HG02763 (cell line): ENCODE data around the gene EPC2.
"Not testable (repeated sequence)": the region's sequence is repeated elsewhere in the genome, so short reads cannot be mapped to it uniquely, and the experiment has no call there.

Experiments used
- ATAC-seq: cut with Tn5 transposase; IDR thresholded peaks from one replicate; pipeline ENCODE4 v1.9.1; 2021; ENCODE audit warnings: mild to moderate bottlenecking, moderate library complexity; ENCODE audit not compliant: unreplicated experiment

Gene EPC2

DNA sequence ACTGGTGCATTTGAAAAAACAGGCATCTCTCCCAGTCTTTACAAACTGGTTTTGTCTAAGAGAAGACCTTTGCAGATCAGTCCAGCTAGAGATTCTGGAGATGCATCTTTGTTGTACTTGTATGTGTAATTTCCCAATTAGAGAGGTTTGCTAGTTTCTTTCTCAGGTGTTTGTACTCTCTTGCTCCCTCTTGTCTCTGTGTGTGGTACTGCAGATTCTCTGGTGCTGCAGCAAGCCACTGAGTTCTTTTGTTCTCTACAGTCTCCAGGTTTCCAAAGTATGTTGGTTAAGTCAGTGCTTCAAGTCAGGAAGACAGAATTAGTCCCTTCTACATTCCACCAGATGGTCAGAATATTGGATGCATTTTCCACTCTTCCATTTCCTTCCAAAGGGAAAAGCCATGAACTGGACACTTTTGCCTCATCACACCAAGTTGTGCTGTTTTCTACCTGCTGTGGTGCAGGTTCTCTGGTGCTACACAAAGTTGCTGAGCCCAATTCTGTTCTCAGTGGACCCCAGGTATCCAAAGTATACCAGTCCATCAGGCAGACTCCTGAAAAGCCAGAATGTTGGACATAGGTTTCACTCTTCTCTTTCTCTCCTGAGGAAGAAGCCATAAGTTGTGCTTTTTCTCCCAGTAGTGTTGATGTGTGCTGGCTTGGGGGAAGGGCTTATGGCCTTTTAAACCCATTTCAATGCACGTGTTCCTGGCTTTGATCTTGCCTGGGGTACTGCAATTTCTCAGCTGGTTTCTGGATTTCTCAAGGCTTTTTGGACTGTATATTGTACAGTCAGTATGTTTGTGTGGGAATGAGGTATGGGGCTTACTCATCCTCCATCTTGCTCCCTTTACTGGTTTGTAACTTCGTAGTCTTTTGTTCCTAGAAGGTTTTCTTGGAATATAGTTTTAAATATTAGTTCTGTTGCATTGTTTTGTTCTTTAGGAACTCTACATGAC, 29.8 kb downstream of the EPC2 start:
- ATAC-seq: no peak

DNA sequence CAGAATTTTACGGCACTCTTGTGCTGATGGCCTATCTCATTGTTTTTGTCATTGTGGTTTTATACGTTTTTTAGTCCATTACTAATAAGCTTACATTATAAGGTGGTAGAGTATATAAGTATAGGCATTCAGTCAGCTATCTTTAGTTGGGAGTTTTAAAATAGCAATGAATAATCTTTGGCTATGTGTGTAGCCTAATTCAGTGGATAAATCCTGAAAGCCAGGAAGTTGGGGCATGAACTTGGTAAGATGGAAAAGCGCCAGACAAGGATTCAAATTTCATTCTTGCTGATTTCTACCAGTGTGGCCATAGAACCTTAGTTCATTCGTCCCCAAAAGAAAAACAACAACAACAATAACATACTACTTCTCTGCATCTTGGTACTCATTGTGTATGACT, 31.2 kb downstream of the EPC2 start:
- ATAC-seq: no peak

DNA sequence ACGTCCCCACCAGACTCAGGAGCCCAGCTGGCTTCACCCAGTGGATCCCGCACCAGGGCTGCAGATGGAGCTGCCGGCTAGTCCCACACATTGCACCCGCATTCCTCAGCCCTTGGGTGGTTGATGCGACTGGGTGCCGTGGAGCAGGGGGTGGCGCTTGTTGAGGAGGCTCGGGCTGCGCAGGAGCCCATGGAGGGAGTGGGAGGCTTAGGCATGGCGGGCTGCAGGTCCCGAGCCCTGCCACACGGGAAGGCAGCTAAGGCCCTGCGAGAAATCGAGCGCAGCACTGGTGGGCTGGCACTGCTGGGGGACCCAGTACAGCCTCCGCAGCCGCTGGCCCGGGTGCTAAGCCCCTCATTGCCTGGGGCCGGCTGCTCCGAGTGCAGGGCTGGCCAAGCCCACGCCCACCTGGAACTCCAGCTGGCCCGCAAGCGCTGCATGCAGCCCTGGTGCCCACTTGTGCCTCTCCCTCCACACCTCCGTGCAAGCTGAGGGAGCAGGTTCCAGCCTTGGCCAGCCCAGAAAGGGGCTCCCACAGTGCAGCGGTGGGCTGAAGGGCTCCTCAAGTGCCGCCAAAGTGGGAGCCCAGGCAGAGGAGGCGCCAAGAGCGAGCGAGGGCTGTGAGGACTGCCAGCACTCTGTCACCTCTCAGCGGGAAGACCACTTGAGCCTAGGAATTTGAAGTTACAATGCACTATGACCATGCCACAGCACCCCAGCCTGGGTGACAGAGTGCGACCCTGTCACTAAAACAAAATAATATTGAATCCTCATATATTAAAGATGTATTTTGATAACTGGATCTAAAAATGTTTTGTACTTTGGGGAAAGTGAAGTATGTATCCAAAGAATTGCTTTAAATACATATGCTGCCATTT, 34.0 kb downstream of the EPC2 start:
- ATAC-seq: not testable (repeated sequence)

DNA sequence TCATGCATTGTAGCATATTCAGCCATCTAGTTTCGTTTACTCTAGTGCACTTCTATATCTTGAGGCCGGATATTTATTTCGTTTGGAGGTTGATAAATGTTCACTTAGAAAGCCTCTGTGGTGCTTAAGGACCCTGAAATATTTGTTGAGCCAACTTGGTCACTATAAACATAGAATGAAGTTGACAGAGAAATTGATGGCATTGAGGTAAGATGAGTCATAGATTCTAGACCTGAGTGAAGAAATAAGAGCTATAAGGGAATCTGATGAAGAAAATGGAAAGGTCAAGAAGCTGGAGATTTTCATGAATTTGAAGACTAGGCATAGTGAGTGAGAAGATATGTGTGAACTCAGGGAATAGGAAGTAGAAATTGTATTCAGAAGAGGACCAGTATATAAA, 35.9 kb downstream of the EPC2 start:
- ATAC-seq: no peak

DNA sequence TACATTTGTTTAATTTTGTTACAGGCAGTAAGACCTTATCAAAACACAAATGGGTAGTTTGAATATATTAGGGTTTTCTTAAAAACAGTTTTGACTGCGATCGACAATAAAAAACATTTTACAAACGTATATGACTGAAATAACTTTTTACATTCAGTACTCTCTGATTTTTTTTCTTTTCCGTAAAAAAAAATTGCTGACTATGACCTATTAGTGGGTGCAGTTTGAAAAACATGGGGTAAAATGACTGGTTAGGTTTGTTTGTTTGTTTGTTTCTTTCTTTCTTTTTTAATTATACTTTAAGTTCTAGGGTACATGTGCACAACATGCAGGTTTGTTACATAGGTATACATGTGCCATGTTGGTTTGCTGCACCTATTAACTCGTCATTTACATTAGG, 36.9 kb downstream of the EPC2 start:
- no peak for ATAC-seq

DNA sequence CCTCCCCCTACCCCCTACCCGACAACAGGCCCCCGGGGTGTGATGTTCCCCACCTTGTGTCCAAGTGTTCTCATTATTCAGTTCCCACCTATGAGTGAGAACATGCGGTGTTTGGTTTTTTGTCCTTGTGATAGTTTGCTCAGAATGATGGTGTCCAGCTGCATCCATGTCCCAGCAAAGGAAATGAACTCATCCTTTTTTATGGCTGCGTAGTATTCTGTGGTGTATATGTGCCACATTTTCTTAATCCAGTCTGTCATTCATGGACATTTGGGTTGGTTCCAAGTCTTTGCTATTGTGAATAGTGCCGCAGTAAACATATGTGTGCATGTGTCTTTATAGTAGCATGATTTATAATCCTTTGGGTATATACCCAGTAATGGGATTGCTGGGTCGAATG, 37.3 kb downstream of the EPC2 start:
- not testable (repeated sequence) for ATAC-seq

DNA sequence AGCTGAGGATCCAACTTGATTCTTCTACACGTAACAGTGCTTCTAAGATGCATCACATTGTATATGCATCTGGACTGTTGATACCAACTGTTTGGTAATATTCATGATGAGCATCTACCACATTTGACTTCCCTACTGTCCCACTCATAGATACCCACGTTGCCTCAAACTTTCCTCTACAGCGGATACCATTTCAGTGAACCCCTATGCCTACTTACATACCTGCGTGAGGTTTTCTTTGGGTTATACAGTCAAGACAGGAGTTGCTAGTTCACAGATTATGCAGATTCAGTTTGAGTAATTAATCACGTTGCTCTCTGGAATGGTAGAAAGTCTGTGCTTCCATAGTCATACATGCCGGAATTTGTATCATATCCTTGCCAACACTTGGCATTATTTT, 40.0 kb downstream of the EPC2 start:
- ATAC-seq: no peak

DNA sequence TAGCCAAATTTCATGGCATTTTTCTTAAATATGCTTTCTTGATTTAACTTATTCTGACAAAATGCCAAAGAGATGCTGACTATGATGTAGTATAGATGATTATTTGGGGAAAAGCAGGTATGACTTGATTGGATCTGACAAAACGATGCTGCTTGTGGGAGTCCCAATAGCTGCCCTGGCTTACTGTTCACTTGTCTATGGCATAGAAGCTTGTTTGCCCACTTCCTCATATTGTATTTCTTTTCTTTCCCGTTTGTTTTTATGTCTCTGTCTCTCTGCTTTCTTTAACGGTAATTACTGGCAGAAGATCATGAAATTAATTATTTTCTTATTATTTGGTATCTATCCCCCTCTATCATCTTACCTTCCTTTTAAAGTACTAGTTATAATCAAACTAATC, 43.0 kb downstream of the EPC2 start:
- ATAC-seq: no peak

DNA sequence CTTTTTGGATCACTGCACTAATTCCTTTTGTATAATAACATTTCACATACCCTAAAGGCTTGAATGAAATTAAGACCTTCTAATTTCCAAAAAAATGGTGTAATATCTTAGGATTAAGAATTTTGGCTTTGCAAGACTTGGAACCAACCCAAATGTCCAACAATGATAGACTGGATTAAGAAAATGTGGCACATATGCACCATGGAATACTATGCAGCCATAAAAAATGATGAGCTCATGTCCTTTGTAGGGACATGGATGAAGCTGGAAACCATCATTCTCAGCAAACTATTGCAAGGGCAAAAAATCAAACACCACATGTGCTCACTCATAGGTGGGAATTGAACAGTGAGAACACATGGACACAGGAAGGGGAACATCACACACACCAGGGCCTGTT, 43.5 kb downstream of the EPC2 start:
- not testable (repeated sequence) for ATAC-seq

DNA sequence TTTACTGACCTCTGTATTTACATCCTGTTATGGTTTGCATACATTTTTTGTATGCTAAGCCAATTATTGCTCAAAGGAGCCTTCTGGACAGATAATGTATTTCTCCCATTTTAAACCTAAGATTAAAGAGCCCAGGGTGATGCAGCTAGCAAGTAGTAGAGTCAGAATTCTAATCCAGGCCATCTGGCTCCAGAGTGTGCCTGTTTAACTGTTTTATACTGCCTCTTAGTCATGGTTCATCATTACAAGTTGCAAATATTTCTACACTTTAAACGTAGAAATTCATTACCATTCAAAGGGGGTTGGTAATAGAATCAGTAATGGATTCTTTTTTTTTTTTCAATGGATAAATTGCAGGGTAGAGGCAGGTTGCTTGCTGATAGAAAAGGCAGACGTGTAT, 52.4 kb downstream of the EPC2 start:
- no peak for ATAC-seq

DNA sequence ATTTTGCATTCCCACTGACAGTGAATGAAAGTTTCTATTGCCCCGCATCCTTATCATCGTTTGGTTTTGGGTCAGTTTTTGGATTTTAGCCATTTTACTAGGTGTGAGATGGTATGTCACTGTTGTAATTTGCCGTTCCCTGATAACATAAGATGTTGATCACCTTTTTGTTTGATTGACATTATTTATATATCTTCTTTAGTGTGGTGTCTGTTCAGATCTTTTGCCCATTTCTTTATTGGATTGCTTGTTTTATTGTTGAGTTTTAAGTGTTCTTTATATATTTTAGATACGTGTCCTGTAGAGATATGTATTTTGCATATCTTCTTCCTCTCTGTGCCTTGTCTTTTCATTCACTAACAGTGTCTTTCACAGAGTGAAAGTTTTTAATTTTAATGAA, 55.3 kb downstream of the EPC2 start:
- ATAC-seq: no peak

DNA sequence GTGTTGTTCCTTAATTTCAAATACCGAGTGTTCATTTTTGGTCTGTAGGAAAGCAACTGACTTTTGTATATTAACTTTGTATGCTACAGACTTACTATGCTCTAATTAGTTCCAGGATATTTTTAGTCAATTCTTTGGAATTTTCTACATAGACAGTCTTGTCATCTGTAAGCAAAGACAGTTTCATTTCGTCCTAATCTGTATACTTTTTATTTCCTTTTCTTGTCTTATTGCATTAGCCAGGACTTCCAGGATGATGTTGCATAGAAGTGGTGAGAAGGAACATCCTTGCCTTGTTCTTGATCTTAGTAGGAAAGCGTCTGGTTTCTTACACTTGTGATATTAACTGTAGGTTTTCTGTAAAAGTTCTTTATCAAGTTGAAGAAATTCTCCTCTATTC, 56.5 kb downstream of the EPC2 start:
- no peak for ATAC-seq

DNA sequence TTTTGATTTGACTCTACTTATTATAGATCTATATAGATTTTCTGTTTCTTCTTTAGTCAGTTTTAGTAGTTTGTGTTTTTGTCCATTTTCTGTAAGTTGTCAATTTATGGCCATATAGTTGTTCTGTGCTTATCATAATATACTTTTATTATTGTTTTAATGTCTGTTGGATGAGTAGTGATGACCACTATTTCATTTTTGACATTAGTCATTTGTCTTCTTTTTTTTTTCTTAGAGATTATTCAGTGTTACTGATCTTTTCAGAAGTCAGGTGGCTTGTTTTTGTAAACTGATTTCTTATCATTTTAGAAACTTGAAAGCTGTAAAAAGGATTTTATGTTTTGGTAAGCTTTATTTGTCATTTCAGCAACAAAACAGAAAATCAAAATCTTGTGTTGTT, 57.3 kb downstream of the EPC2 start:
- ATAC-seq: no peak

DNA sequence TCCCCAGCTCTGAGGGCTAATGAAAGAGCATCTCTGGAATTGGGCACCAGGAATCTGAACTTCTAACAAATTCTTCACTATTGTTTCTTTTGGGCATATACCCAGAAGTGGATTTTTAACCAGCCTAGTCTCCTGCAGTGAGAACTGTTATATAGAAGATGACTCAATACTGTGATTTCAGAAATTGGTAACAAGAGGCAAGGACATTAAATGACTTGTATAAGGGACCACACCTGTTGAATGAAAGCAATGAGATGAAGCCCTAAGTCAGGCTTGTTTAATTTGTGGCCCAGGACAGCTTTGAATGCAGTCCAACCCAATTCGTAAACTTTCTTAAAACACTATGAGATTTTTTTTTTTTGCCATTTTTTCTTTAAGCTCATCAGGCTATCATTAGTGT, 57.9 kb downstream of the EPC2 start:
- ATAC-seq: no peak

DNA sequence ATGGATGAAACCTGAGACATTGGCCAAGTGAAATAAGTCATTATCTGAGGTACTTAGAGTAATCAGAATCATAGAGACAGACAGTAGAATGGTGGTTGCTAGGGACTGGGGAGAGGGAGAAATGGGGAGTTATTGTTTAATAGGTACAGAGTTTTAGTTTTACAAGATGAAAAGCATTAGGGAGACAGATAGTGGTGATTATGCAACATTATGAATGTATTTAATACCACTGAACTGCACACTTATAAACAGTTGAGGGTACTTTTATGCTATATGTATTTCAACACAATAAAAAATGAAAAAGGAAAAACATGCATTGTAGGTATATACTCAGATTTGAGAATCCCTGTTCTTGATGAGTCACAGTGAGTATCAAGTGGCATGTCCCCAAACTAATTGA, 59.7 kb downstream of the EPC2 start:
- no peak for ATAC-seq

DNA sequence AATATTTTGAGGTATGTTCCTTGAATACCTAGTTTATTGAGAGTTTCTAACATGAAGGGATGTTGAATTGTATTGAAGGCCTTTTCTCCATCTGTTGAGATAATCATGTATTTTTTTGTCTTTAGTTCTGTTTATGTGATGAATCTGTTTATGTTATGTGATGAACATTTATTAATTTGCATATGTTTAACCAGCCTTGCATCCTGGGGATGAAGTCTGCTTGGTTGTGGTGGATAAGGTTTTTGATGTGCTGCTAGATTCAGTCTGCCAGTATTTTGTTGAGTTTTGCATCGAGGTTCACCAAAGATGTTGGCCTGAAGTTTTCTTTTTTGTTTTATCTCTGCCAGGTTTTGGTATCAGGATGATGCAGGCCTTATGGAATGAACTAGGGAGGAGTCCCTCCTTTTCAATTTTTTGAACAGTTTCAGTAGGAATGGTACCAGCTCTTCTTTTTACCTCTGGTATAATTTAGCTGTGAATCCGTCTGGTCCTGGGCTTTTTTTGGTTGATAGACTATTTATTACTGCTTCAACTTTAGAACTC, 71.9 kb downstream of the EPC2 start:
- ATAC-seq: no peak

DNA sequence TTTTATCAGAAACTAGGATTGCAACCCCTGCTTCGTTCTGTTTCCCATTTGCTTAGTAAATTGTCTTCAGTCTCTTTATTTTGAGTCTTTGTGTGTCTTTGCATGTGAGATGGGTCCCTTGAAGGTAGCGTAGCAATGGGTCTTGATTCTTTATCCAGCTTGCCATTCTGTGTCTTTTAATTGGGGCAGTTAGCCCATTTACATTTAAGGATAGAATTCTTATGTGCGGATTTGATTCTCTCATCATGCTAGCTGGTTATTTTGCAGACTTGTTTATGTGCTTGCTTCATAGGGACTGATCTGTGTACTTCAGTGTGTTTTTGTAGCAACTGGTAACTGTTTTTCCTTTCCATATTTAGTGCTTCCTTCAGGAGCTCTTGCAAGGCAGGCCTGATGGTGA, 73.5 kb downstream of the EPC2 start:
- no peak for ATAC-seq

DNA sequence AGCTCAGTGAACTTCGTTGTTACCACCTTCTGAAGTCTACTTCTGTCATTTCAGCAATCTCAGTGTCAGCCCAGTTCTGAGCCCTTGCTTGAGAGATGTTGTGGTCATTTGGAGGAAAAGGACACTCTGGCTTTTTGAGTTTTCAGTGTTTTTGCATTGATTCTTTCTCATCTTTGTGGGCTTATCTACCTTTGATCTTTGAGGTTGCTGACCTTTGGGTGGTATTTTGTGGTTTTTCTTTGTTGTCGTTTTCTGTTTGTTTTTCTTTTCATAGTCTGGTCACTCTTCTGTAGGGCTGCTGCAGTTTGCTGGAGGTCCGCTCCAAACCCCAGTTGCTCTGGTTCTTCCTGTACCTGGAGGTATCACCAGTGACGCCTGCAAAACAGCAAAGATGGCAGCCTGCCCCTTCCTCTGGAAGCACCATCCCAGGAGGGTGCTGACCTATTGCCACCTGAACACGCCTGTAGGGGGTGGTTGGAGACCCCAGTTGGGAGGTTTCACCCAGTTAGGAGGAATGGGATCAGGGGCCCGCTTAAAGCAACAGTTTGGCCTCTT, 74.7 kb downstream of the EPC2 start:
- ATAC-seq: no peak

DNA sequence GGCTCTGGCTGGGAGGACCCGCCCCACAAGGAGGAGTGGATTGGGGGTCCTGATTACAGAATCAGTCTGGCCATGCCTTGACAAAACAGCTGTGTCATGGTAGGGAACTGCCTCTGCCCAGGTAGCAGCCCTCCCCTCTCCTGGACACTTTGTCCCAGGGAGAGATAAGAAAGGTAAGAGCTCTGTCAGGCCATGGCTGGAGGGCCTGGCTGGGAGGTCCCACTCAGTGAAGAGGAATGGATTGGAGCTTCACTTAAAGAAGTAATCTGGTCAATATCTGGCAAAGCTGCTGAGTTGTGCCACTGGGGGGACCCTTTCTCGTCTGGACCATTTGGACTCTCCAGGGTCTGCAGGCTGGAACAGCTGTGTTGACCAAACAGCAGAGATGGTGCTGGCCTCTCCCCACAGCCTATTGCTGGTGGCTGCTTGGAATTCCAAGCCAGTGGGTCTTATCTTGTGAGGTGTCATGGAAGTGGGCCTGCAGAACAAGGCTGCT, 75.4 kb downstream of the EPC2 start:
- no peak for ATAC-seq

DNA sequence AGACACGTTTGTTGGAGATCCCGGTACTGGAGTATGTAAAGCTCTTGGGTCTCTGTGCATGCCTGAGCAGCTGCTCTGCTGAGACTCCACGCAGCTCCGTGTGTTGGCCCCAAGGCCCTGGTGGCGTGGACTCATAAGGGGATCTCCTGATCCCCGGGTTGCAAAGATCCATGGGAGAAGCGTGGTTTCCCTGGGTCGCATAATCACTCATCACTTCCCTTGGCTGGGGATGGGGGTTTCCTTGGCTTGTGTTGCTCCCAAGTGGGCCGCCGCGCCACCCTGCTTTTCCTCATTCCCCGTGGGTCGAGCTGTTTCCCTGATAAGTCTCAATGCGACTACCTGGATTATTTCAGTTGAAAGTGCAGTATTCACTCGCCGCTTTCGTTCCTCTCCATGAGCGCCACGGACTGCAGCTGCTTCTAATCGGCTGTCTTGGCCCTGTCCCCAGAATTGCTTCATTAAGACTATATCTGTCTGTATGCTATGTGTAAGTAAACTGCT, 76.0 kb downstream of the EPC2 start:
- no peak for ATAC-seq

DNA sequence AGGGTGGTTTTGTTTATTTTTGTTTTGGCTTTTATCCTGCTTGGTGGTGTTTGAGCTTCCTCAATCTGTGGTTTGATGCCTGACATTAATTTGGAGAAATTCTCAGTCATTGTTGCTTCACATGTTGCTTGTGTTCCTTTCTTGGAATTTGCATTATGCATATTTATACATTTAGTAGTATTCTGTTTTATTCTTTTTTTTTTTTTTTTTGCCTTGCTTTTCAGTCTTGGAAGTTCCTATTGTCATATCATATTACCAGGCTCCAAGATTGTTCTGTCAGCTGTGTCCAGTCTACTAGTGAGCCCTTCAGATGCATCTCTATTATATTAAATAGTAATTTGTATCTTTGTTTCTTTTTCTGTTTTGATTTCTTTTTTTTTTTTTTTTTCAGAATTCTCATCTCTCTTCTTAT, 77.0 kb downstream of the EPC2 start:
- no peak for ATAC-seq
